Endothelial cell of coronary artery (primary cell): ENCODE measurements around the gene SHANK1. TPM values are rescaled to one million over a fixed set of nuclear protein-coding genes. Genes with fewer than 3 reads are reported as not detected.

Experiments
- total RNA-seq: library from RNA; depleted of rRNA; stranded (reverse); fragments of >200 nt; gene quantifications from 2 replicates; pipeline ENCODE4 v1.2.3, GENCODE V29; 2014

SHANK1 gene
- 1.0 and 1.9 TPM in 2 replicates for total RNA-seq

DNA sequence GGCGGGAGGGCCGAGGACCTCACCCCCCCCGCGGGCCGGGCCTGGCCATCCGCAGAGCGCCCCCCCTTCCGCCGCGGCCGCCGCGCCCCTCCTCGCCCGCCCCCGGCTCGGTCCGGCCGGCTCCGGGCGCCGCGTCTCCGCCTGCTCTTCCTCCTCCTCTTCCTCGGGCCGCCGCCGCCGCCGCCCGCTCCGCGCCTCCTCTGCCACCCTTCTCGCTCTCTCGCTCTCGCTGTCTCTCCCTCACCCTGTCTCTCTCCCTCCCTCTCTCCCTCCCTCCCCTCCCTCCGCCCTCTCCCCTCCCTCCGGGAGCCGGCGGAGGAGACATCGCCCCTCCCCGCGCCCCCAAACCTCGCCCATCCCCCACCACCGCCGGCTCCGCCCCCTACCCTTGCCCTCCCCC lies at the start of gene SHANK1:
Gene SHANK1 (minus strand): TSS at position 237 of the 400 bp plus-strand sequence. CDS start 2,883 bp downstream, outside the sequence.

DNA sequence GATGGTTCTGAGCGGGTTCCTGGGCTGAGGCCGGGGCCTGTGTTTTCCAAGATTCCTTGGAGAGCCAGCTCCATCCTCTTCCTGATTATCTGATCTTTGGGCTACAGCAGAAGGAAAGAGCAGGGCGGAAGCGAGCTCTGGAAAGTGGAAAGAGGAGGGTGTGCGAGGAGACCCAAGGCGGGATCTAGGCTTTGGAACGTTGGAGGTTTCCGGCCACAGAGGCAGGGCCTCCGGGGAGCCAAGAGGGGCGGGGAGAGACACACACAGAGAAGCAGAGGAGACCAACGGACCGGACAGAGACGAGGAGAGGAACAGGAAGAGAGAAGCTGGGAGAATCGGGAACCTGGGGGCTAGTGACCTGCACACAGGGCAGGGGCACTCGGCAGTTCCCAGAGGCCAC lies 3.5 kb upstream of the SHANK1 start, which contains the start of gene CLEC11A:
Gene CLEC11A (plus strand): TSS at position 296 of the 400 bp plus-strand sequence. CDS start 162 bp downstream, outside the sequence.

DNA sequence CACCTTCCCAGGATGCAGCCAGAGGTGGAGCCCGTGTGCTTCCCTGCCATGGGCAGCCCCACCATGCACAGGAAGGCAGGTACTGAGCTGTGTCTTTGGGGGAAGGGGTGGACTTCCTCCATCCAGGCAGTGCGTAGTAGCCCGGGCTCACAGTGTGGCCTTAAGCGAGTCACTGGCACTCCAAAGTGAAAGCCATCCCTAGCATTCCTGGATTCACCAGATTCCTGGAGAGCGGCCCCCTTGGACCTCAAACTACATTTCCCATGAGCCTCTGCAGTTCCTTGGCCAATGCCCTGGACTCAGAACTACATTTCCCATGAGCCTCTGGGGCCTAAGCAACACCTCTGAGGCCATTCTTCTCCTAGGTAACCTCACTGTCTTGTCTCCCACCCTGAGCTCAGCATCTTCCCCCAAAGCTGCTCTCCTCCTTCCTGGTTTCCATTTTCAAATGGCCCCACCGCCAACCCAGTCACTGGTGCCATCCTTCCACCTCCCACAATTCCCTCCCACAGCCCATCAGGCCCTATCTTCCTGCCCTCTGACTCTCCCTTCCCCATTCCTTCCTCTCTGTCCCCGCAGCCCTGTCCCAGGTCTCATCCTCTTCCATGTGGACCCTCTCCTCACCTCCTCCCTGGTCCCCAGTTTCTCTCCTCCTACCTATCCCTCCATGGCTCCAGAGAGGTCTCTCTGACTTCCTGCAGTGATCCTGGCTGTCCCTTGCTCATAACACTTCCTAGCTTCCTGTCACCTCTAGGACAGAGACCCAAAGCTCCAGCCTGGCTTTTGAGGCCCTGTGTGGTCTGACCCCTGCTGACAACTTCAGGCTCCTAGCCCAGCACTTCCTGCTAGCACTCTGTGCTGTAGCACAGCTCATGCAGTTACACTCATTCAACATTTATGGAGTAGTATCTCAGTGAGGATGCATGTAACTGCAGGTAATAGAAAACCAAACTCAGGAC lies 69.9 kb downstream of the SHANK1 start, which contains the start of gene C19orf81:
Gene C19orf81 (plus strand): TSS at position 13 of the 959 bp plus-strand sequence. CDS start 0 bp downstream, at position 13.

DNA sequence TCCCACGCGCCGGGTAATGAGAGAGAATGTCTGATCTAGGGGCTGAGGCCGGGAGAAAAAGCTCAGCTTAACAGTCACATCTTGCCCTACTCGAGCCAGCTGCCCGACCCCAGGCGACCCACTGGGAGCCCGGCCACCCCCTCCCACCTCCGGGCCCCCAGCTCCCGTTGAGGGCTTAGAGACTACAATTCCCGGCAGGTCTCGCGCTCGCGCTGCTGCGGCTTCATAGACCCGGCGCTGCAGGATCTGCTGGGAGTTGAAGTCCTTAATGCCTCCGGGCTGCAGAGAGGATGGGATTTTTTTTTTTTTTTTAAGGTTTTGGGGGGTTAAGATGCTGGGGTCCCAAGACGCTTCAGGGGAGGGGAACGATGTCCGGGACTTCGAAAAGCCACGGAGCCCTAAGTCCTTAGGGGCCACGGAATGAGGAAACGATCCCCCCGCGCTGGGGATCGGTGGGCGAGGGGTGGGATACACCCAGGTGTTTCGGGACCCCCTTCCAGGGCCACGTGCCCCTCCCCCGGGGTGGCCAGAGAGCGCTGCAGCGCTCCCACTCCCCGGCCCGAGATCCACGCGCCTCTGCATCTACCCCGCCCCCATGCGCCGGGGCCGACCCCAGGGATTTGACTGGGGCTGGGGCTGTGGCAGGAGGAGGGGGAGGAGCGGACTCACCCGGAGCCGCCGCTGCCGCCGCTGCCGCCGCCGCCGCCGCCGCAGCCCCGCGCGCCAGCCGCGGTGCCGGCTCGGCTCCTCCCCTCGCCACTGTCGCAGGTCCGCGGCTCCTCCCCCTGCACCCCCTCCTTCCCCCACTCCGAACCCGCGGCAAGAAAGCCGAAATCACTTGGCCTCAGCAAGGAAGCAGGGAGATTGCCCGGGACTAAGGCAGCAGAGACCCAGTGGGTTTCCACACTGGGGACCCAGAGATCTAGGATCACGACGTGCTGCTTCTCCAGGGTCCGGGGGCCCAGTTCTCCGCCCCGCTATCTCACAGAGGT lies 80.2 kb downstream of the SHANK1 start, which contains the start of gene SYT3:
Gene SYT3 (minus strand): TSS at position 761 of the 992 bp plus-strand sequence. CDS start 2,470 bp downstream, outside the sequence.

Other genes starting within 250 kb of the SHANK1 start
- gene EMC10, start 243.3 kb downstream of the SHANK1 start, total RNA-seq, result 51.4 and 53.8 TPM in 2 replicates
- gene GARIN5A, start 243.0 kb downstream of the SHANK1 start, total RNA-seq, result 0.19 TPM in 1 of 2 replicates, not detected in the other
- gene JOSD2, start 208.6 kb downstream of the SHANK1 start, total RNA-seq, result 28.2 and 30.9 TPM in 2 replicates
- not detected in 2 replicates for gene ASPDH, start 205.9 kb downstream of the SHANK1 start, total RNA-seq
- gene LRRC4B, start 151.4 kb downstream of the SHANK1 start, total RNA-seq, result 0.09 and 0.63 TPM in 2 replicates
- gene SYT3, start 79.9 kb downstream of the SHANK1 start, total RNA-seq, result 0.18 and 0.38 TPM in 2 replicates
- 0.56 and 1.2 TPM in 2 replicates for gene C19orf81, start 70.4 kb downstream of the SHANK1 start, total RNA-seq
- gene CLEC11A, start 3.6 kb upstream of the SHANK1 start, total RNA-seq, result 17.5 and 22.1 TPM in 2 replicates
- gene GPR32, start 50.7 kb upstream of the SHANK1 start, total RNA-seq, result not detected in 2 replicates
- gene ACP4, start 70.6 kb upstream of the SHANK1 start, total RNA-seq, result not detected in 2 replicates
- gene KLK1, start 104.0 kb upstream of the SHANK1 start, total RNA-seq, result not detected in 2 replicates
- 0.09 TPM in 1 of 2 replicates, not detected in the other for gene KLK15, start 113.8 kb upstream of the SHANK1 start, total RNA-seq
- not detected in 2 replicates for gene KLK3, start 135.1 kb upstream of the SHANK1 start, total RNA-seq
- not detected in 2 replicates for gene KLK2, start 153.6 kb upstream of the SHANK1 start, total RNA-seq
- gene KLK4, start 191.6 kb upstream of the SHANK1 start, total RNA-seq, result not detected in 2 replicates
- not detected in 2 replicates for gene KLK5, start 233.2 kb upstream of the SHANK1 start, total RNA-seq
- gene KLK6, start 249.8 kb upstream of the SHANK1 start, total RNA-seq, result 0.09 TPM in 1 of 2 replicates, not detected in the other